ENCODE data around the gene CCDC124.
A peak's percentile ranks its signal among the peaks of the same experiment; 100 is the strongest.

CCDC124 gene

DNA sequence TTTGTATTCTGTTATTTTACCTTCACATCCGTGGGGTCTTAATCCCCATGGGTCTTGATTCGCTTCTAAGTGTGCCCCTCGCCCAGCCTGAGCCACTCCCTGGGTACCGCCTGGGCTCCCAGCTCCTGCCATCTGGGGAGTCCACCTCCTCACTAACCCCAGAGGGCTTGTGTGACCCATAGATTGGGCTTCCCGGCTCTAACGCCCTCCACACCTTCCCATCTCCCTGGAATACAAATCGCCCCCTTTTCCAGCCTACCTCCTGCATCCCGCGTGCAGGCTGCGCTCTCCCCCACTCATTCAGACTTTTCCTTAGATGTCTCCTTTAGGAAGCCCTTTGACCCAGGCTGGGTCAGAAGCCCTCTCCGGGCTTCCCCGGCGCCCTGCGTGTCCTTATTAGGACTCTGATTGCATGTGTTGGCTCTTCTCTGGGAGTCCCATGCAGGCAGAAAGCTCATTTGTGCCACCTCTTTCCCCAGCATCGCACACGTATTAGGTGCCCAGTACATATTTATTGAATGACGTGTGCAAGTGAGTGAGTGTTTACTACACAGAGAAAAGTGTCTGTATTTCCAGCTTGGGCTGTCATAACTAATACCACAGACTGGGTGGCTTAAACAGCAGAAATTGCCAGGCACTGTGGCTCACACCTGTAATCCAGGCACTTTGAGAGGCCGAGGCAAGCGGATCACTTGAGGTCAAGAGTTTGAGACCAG lies 757 bp downstream of the CCDC124 start:
- no peak for DNase-seq (ENCODE audit: low read depth, low spot score)

DNA sequence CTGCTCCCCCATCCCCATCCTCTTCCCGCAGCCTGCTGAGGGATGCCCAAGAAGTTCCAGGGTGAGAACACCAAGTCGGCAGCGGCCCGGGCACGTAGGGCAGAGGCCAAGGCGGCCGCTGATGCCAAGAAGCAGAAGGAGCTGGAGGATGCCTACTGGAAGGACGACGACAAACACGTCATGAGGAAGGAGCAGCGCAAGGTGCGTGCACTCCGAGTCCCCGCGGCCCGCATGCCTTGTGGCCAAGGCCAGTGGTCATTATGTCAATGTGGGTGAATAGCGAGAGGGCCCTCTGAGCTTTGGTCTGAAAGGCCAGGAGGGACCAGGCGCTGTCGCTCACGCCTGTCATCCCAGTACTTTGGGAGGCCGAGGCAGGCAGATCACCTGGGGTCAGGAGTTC lies 3.6 kb downstream of the CCDC124 start:
- no peak for DNase-seq (ENCODE audit: low read depth, low spot score)

DNA sequence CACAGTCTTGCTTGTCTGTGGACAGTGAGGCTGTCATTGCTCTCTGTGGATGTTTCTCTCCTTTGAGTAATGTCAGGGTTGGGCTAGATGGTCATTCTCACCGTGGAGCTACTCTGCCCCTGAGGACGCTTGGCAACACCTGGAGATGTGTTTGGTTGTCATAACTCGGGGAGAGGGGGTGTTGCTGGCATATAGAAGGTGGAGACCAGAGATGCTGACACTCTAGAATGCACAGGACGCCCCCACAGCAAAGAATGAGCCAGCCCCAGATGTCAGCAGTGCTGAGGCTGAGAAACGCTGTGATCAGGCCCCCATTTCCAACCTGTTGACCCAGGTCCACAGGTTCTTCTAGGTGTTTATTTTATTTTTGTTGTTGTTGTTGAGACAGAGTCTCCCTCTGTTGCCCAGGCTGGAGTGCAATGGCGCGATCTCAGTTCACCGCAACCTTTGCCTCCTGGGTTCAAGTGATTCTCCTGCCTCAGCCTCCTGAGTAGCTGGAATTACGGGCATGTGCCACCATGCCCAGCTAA lies 4.6 kb downstream of the CCDC124 start:
- no peak for DNase-seq (ENCODE audit: low read depth, low spot score)

DNA sequence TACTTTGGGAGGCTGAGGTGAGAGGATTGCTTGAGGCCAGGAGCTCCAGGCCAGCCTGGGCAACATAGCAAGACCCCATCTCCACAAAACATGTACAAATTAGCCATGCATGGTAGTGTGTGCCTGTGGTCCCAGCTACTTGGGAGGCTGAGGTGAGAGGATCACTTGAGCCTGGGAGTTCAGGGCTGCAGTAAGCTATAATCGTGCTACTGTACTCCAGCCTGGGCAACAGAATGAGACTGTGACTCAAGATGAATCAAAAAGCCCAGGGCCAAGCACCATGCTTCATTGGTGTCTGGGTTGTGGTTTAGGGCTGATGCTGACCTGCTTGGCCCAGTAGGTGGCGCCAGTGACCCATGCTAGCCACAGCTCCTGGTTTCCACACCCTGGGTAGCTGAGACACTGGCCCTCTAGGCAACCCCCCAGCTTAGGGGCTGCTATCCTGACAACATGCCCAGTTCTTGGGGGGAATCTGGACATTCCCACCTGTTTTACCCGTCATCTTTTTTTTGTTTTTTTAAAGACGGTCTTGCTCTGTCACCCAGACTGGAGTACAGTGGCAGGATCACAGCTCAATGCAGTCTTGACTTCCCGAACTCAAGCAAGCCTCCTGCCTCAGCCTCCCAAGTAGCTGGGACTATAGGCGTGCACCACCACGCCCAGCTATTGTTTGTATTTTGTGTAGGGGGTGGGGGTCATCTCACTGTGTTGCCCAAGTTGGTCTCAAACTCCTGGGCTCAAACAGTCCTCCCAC lies 5.5 kb downstream of the CCDC124 start:
- DNase-seq (ENCODE audit: low read depth, low spot score) = no peak

- DNase-seq (ENCODE audit: low read depth, low spot score) = no peak
Observed at GRCh38 chr19:17942181-17942580, 9.4 kb downstream of the CCDC124 start.

DNA sequence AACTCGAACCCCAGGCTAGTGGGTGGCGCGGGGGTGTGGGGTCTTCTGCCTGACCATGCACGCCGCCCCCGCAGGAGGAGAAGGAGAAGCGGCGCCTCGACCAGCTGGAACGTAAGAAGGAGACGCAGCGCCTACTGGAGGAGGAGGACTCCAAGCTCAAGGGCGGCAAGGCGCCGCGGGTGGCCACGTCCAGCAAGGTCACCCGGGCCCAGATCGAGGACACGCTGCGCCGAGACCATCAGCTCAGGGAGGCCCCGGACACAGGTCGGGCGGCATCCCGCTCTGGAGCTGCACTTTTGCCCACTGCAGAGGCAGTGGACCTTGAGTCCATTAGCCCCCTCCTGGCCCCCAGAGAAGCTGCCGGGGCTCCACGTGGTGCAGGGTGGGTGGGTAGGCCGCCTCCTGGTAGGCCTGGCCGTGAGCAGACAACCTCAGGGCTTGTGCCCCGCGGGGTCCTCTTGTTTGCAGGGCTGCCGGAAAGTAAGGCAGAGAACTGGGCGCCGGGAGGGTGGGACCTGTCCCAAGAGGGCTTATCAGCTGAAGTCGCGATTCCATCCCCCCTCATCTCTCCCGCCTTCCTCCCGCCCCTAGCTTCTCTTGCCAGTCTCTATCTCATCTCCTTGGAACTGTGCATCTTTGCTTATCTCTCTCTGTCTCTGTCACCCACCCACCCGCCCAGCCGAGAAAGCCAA lies 9.9 kb downstream of the CCDC124 start:
- no peak for DNase-seq (ENCODE audit: low read depth, low spot score)

DNA sequence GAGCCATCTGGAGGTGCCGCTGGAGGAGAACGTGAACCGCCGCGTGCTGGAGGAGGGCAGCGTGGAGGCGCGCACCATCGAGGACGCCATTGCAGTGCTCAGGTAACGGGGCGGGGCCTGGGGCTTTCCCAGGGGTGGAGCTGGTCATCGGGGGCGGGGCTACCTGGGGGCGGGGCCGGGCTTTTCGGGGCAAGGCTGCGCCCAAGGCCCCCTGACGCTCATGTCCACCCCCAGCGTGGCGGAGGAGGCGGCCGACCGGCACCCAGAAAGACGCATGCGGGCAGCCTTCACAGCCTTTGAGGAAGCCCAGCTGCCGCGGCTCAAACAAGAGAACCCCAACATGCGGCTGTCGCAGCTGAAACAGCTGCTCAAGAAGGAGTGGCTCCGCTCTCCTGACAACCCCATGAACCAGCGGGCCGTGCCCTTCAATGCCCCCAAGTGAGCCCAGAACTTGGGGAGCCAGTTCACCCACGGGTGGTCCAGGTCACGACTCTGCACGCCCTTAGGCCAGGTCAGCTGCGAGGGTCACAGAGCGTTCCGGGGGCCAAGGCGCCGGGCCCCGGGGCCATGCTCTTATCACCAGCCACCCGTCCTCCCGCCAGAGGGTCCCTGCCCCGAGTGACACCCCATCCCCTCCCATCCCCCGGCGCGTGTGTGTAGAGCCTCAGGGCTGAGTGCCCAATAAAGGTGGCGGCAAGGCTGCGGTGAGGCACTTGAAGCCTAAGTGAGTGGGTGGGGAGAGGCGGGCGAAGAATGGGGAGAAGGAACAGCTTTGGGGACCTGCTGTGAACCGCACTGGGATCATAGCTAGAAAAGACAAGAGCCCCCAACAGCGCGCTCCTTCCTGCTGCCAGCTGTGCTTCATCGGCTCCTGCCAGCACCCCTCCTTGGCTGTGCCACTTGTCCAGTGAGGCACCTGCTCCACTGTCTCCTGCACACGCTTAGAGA lies 10.7 kb downstream of the CCDC124 start:
- no peak for DNase-seq (ENCODE audit: low read depth, low spot score)

- DNase-seq (ENCODE audit: low read depth, low spot score) = no peak
Observed at GRCh38 chr19:17944301-17944700, 11.5 kb downstream of the CCDC124 start.

DNA sequence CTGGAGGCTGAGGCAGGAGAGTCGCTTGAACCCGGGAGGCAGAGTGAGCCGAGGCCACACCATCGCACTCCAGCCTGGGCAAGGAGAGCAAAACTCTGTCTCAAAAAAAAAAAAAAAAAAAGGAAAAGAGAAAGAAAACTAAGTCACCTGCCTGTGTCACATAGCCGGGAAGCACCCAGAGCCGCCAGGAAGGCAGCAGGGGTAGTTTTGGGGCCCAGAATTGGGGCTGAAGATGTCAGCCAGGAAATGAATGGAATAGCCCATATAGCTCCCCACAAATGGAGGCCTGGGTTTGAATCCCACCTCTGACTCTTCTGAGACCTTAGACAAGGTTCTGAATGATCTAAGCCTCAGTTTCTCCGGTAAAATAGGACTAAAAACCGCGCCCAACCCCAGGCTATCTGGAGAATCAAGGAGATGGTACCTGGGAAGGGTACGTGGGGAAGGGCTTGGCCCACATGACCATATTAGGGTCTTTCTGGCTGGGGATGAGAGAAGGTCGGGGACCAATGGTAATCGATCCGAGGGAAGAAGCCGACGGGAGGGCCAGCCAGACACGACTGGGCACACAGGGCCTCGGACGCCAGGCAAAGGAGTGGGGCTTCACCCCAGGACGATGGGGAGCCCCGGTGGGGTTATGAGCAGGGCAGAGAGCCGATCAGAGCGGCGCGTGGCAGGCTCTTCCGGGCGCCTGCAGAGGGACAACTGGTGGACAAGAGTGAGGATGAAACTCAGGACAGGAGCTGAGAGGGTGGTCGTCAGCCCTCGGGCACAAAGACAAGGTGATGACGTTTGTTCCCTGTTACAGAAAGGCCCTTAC lies 14.4 kb downstream of the CCDC124 start:
- no peak for DNase-seq (ENCODE audit: low read depth, low spot score)

DNA sequence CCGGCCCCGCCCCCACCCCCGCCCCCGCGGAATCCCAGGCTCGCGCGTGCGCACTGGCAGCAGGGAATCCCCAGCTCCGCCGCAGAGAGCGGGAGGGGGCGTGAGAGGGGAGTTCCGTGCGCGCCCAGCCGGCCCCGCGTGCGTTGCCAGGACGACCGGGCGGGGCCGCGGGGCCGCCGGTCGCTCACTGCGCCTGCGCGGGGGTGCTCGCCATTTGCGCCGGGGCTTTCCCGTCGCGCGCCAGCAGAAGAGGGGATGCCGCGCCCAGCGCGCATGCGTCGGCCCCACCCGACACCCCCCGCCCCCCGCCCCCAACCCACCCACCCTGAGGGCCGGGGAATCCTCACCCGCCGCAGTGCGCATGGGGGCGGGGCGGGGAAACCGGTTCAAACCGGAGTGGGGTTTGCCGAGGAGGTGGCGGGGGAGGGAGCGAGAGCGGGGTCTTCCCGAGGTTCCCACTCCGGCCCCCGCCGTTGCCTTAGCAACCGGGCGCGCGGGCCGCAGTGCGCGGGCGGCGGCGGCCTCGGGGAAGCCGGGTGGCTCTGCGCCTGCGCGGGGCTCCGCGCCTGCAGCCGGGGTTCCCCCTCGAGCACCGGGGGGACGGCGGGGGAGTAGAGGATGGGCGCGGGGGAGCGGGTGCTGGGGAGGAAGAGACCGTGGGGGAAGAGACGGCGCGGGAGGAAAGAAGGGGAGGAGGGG lies 15.1 kb downstream of the CCDC124 start:
- DNase-seq (ENCODE audit: low read depth, low spot score) = peak; percentile 70

GRCh38 chr19:17948514-17948900 lies 15.7 kb downstream of the CCDC124 start:
- DNase-seq (ENCODE audit: low read depth, low spot score) = no peak

DNA sequence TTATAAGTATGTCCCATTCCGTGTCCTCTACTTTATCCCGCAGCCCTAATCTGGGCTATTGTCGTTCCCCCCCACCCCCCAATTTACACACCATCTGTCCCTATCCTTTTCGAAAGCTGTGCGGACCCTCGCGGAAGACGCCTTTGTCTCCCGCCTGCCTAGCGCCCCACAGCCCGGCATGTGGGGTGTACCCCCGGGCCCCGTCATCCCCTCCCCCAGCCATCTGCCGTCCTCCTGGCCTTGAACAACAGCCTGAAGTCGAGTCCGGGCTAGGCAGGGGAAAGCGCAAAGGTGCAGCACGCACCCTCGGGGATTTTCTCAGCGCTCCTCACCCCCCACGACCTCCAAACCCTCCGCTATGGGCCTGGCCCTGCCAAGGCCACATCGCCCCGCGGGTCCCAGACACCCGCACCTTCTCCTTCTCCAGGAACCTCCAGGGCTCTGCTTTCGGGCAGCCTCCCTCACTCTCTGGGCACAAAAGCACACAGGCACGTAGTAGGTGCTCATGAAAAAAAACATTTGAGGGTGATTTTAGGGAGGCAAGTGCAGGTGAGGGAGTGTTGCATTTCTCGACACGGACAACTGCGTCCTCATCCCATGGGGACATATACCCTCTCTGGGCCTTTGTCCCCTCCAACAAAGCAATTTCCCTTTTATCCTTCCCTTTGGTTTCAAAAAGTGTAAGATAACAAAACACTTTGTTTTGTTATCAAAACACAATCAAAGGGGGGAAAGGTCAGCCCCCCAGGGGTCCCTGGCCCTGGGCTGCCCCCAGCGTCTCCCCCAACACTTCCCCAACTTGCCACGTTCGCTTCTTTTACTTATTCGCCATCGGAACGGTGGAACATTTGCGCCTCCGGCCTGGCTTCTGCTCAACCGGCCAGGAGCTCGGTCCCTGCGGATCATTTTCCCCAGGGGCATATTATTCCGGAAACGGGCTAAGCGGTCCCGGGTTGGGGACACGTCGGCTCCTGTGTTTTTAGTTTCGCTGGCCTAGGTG lies 16.4 kb downstream of the CCDC124 start:
- DNase-seq (ENCODE audit: low read depth, low spot score) = no peak

- no peak for DNase-seq (ENCODE audit: low read depth, low spot score)
Observed at GRCh38 chr19:17949956-17950309, 17.1 kb downstream of the CCDC124 start.

DNA sequence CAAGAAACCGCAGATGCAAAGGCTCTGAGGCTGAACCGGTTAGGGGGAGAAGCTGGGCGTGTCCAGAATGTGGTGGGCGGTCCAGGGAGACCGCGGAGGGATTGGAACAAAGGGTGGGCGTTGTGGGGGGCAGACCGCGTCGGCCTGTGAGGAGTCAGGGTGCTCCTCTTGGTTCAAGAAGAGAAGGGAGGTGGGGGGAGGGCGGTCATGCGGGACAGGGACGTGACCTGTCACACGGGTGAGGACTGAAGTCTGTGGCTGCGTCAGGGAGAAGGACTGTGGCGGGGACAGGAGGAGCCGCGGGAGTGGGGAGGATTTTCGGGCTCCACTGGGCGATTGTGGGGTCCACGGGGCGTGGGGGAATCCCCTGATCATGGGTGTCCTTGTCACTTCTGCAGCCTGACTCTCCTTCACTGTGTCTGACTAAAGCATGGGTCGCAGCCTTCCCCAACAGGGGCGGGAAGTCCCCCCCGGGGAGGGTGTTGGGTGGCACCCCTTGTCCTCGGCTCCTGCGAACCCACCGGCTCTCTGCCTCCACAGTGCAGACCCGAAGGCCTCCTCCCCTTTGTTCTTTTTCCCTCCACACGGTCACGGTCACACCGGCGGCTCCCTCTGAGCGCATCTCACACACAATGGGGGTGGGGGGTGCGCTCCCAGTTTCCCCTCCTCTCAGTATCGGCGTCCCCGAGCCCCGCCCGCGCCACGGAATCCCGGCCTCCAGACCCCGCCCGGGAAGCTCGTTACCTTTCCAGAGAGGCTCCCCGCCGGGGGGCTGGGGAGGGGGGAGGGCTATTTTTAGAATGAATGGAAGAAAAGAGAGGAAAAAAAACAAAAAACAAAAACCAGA lies 17.7 kb downstream of the CCDC124 start:
- no peak for DNase-seq (ENCODE audit: low read depth, low spot score)

- DNase-seq (ENCODE audit: low read depth, low spot score) = no peak
Observed at GRCh38 chr19:17951157-17951989, 18.6 kb downstream of the CCDC124 start.

- no peak for DNase-seq (ENCODE audit: low read depth, low spot score)
Observed at GRCh38 chr19:17951990-17952976, 19.5 kb downstream of the CCDC124 start.
